SU-DHL-6 (cell line): ENCODE measurements around the gene ARL15.

Source experiments
- H2AFZ ChIP-seq: fragments of 200-600 bp; sonication (generic); 2 replicates; pipeline ENCODE4 v1.6.1; 2014; ENCODE audit warnings: low read depth, mild to moderate bottlenecking, moderate library complexity, mixed read lengths, antibody characterized with exemption, low read length; ENCODE audit not compliant: severe bottlenecking
- H3F3A ChIP-seq: fragments of 200-600 bp; shearing (Covaris generic); 2 replicates; pipeline ENCODE4 v1.6.0; 2016; ENCODE audit warnings: antibody characterized with exemption, mild to moderate bottlenecking; ENCODE audit not compliant: insufficient read depth
- H3K27ac ChIP-seq: fragments of 200-600 bp; sonication (generic); 2 replicates; pipeline ENCODE4 v1.5.1; 2016; ENCODE audit warnings: low read depth, mild to moderate bottlenecking, low read length, moderate library complexity, mixed read lengths
- H3K27me3 ChIP-seq: fragments of 200-600 bp; sonication (generic), shearing (Covaris generic); 2 replicates; pipeline ENCODE4 v1.6.0; 2014; ENCODE audit warnings: mild to moderate bottlenecking, low read length
- H3K36me3 ChIP-seq: fragments of 200-600 bp; sonication (generic); 2 replicates; pipeline ENCODE4 v1.6.1; 2014; ENCODE audit warnings: mild to moderate bottlenecking, low read length, mixed read lengths
- H3K4me2 ChIP-seq: fragments of 300-600, 200-600 bp; shearing (Covaris generic), sonication (generic); 2 replicates; pipeline ENCODE4 v1.6.0; 2014; ENCODE audit warnings: low read length, low read depth, mild to moderate bottlenecking; ENCODE audit not compliant: poor library complexity, severe bottlenecking
- H3K4me3 ChIP-seq: fragments of 200-600 bp; sonication (generic); 2 replicates; pipeline ENCODE4 v1.5.1; 2014; ENCODE audit warnings: antibody characterized with exemption, low read length, mild to moderate bottlenecking, mixed read lengths; ENCODE audit not compliant: insufficient read depth, poor library complexity, severe bottlenecking
- H3K79me2 ChIP-seq: fragments of 200-600 bp; sonication (generic); 2 replicates; pipeline ENCODE4 v1.6.1; 2014; ENCODE audit warnings: mild to moderate bottlenecking, low read length, moderate library complexity; ENCODE audit not compliant: insufficient read depth
- H3K9ac ChIP-seq: fragments of 200-600 bp; sonication (generic); 2 replicates; pipeline ENCODE4 v1.7.0; 2014; ENCODE audit warnings: mild to moderate bottlenecking, low read length
- H3K9me2 ChIP-seq: fragments of 200-600 bp; sonication (generic); replicated peaks from 2 replicates; pipeline ENCODE4 v1.6.1; 2014; ENCODE audit warnings: low read length; ENCODE audit not compliant: insufficient read depth
- H3K9me3 ChIP-seq: fragments of 200-600 bp; sonication (generic); 2 replicates; pipeline ENCODE4 v1.6.1; 2014; ENCODE audit warnings: low read length, mixed read lengths; ENCODE audit not compliant: insufficient read depth
- H4K20me1 ChIP-seq: fragments of 200-600 bp; sonication (generic); 2 replicates; pipeline ENCODE4 v1.6.1; 2014; ENCODE audit warnings: low read depth, mild to moderate bottlenecking, antibody characterized with exemption, low read length, moderate library complexity, mixed read lengths
- EZH2phosphoT487 ChIP-seq: fragments of 200-600 bp; sonication (generic), shearing (Covaris generic); conservative IDR thresholded peaks from 2 replicates; pipeline ENCODE4 v1.6.1; 2018; ENCODE audit warnings: mild to moderate bottlenecking, antibody characterized with exemption, low read length, moderate library complexity, mixed read lengths
- TF ChIP-seq, protein P1 (sequence below): fragments of 200-600 bp; sonication (generic); IDR thresholded peaks from one replicate; pipeline ENCODE4 v1.5.1; 2017; ENCODE audit warnings: antibody characterized with exemption, mild to moderate bottlenecking, low read length, moderate library complexity; ENCODE audit not compliant: insufficient read depth, poor library complexity, severe bottlenecking

The ARL15 gene

DNA sequence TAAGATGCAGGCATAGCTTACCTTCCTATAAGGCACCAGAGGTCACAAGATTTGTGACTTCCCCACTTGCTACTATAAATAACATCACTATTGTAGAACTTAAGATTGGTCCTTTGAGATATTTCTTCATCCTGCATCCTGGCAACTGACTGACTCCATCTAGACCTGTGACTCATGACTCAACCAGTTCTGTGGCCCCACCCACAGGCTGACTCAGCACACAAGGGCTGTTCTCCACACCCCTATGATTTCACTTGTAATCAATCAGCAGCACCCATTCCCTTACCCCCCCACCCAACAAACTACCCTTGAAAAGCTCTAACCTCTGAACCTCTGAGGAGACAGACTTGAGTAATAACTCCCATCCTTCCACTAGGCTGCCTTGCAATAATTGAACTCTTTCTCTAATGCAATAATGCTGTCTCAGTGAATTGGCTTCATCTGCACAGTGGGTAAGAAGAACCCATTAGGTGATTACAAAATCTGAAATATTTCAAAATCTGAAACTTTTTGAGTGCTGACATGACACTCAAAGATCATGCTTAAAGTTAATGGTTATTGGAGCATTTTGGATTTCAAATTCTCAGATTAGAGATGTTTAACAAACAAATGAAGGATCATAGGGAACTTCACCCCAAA, 296.7 kb downstream of the ARL15 start:
- H3K27me3 ChIP-seq: no peaks in the 10 kb centered on the region
- no peaks in the 10 kb centered on the region for H3K36me3 ChIP-seq

DNA sequence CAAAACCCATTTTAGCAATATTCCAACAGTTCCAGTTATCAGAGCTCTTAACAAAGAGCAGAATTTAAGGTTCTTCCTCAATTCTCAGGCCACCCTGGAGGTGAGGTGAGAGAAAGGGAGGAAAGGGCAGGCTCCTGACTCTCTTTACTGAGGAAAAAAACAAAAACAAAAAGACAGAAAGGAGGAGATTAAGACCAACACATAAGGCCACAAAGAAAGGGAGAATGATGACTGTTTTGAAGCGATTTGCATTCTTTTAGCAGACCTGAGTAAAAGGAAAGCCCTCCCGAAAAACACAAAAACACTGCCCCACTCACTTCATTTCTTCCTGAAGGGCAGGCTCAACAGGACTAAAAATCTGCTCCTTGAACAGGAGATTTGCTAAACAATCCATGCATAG, 300.5 kb downstream of the ARL15 start:
- Histone ChIP-seq H3K4me2 (no peak overlapping the region), H3K27ac (no peak overlapping the region), H3K9me3 (no peaks in the 10 kb centered on the region), H3K36me3 (no peaks in the 10 kb centered on the region), H3K9ac (no peak overlapping the region), H3K9me2 (no peaks in the 10 kb centered on the region), H4K20me1 (0 out of 2 replicates have a peak, but pooled peaks cover 3% of the 10 kb centered on the region), H3F3A (no peaks in the 10 kb centered on the region), H3K4me3 (no peak overlapping the region), H2AFZ (no peak overlapping the region), H3K27me3 (no peaks in the 10 kb centered on the region), H3K79me2 (no peaks in the 10 kb centered on the region)
- TF ChIP-seq, protein P1, sequence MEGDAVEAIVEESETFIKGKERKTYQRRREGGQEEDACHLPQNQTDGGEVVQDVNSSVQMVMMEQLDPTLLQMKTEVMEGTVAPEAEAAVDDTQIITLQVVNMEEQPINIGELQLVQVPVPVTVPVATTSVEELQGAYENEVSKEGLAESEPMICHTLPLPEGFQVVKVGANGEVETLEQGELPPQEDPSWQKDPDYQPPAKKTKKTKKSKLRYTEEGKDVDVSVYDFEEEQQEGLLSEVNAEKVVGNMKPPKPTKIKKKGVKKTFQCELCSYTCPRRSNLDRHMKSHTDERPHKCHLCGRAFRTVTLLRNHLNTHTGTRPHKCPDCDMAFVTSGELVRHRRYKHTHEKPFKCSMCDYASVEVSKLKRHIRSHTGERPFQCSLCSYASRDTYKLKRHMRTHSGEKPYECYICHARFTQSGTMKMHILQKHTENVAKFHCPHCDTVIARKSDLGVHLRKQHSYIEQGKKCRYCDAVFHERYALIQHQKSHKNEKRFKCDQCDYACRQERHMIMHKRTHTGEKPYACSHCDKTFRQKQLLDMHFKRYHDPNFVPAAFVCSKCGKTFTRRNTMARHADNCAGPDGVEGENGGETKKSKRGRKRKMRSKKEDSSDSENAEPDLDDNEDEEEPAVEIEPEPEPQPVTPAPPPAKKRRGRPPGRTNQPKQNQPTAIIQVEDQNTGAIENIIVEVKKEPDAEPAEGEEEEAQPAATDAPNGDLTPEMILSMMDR: no peak
- TF ChIP-seq EZH2phosphoT487: no peak

More for the DNA sequence above, 296.7 kb downstream of the ARL15 start:
- no peaks in the 10 kb centered on the region for H3F3A ChIP-seq
- no peak overlapping the region for H3K4me3 ChIP-seq
- H3K27ac ChIP-seq: no peak overlapping the region
- no peaks in the 10 kb centered on the region for H3K9me2 ChIP-seq
- 0 out of 2 replicates have a peak, but pooled peaks cover 3% of the 10 kb centered on the region for H4K20me1 ChIP-seq
- no peaks in the 10 kb centered on the region for H3K9me3 ChIP-seq
- TF ChIP-seq, protein P1: no peak
- TF ChIP-seq EZH2phosphoT487: no peak
- H2AFZ ChIP-seq: no peak overlapping the region
- no peak overlapping the region for H3K4me2 ChIP-seq
- H3K79me2 ChIP-seq: no peaks in the 10 kb centered on the region
- no peak overlapping the region for H3K9ac ChIP-seq

DNA sequence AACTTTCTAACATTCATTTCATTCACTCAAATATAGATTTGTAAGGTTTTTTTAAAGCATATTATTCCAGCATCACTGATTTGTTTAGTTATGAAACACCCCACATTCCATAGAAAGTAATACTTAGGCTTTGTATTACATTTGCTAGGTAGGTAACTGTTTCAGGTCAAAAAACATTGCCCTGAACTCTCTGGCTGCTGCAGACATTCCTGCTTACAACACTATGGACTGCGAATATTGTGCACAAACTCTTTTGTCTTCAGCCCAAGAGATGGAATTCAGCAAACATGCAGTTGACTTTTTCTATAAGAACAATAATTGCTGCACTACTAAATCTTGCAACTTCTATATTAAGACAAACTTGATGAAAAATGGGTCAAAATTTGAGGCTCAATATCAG, 301.0 kb downstream of the ARL15 start:
- H2AFZ ChIP-seq: no peak overlapping the region
- no peak overlapping the region for H3K9ac ChIP-seq
- no peaks in the 10 kb centered on the region for H3K27me3 ChIP-seq
- no peaks in the 10 kb centered on the region for H3K9me2 ChIP-seq
- no peaks in the 10 kb centered on the region for H3K79me2 ChIP-seq
- no peaks in the 10 kb centered on the region for H3K36me3 ChIP-seq
- no peak overlapping the region for H3K27ac ChIP-seq
- no peak for TF ChIP-seq EZH2phosphoT487
- TF ChIP-seq, protein P1: no peak
- H3K9me3 ChIP-seq: no peaks in the 10 kb centered on the region
- 0 out of 2 replicates have a peak, but pooled peaks cover 3% of the 10 kb centered on the region for H4K20me1 ChIP-seq
- H3K4me3 ChIP-seq: no peak overlapping the region
- H3F3A ChIP-seq: no peaks in the 10 kb centered on the region
- H3K4me2 ChIP-seq: no peak overlapping the region
